Endothelial cell of umbilical vein (primary cell): Measurements from ENCODE around the gene IGFBP6. TPM values are rescaled to one million over a fixed set of nuclear protein-coding genes. Genes with fewer than 3 reads are reported as not detected.

Experiments
- BruUV-seq: library from RNA; stranded (reverse); fragments of 400-500 nt; replicated peaks from 2 replicates; lab custom pipeline; 2021; lab: Mats Ljungman, UMichigan
- CTCF ChIA-PET: fragments of 300-600, 350-600 bp; sonication (Branson Sonifier 250); formaldehyde crosslinking; loops from one replicate; lab custom pipeline; 2021; ENCODE audit warnings: antibody characterized with exemption, inconsistent platforms; lab: Charles Lee
- POLR2A ChIA-PET: fragments of 300-600, 350-600 bp; sonication (Branson Sonifier 250); formaldehyde crosslinking; loops from one replicate; lab custom pipeline; 2021; ENCODE audit warnings: antibody characterized with exemption, inconsistent platforms; lab: Charles Lee
- DNase-seq: peaks from one replicate; pipeline ENCODE4 v3.0.0-alpha.2; 2011; ENCODE audit warnings: low read depth, low spot score
- FAIRE-seq: peaks from 2 replicates; lab custom pipeline; 2011; peaks lifted over from hg19 to GRCh38; lab: Jason Lieb, UNC
- H2AFZ ChIP-seq: 2 replicates; pipeline ENCODE4 v1.6.0; 2012; ENCODE audit warnings: low read depth, low read length, control low read depth, inconsistent platforms
- H3K27ac ChIP-seq: 2 replicates; pipeline ENCODE4 v1.5.1; 2011; ENCODE audit warnings: low read depth, mild to moderate bottlenecking, control low read depth, low read length, moderate library complexity; ENCODE audit not compliant: insufficient read depth
- H3K27me3 ChIP-seq, 2 experiments: 2 replicates each; pipeline versions ENCODE4 v1.6.0 to v1.6.1; 2011; ENCODE audit warnings: low read length in 2 of 2, mixed read lengths in 1 of 2; ENCODE audit not compliant: control insufficient read depth in 2 of 2, insufficient read depth in 2 of 2
- H3K36me3 ChIP-seq, 2 experiments: 2 replicates in 1 of 2; 3 replicates in 1 of 2; pipeline ENCODE4 v1.5.1; 2011; ENCODE audit warnings: low read length in 2 of 2, mild to moderate bottlenecking in 1 of 2, moderate library complexity in 1 of 2; ENCODE audit not compliant: control insufficient read depth in 2 of 2, insufficient read depth in 2 of 2; ENCODE audit errors: extremely low read depth in 1 of 2
- H3K4me1 ChIP-seq: 3 replicates; pipeline ENCODE4 v1.5.1; 2011; ENCODE audit warnings: mild to moderate bottlenecking, low read length; ENCODE audit not compliant: control insufficient read depth, insufficient read depth; ENCODE audit errors: extremely low read depth
- H3K4me2 ChIP-seq: 2 replicates; pipeline ENCODE4 v1.6.1; 2011; ENCODE audit warnings: low read length, control low read depth, mixed read lengths; ENCODE audit not compliant: insufficient read depth
- H3K4me3 ChIP-seq, 3 experiments: fragments of 200-600 bp in 1 of 3; sonication (generic), shearing (Covaris generic) in 1 of 3; replicated peaks in 1 of 3; 2 replicates each; pipeline ENCODE4 v1.5.1; 2011 to 2016; ENCODE audit warnings: control low read depth in 3 of 3, low read length in 3 of 3, mild to moderate bottlenecking in 2 of 3, inconsistent platforms in 1 of 3, low read depth in 1 of 3, moderate library complexity in 1 of 3; ENCODE audit not compliant: insufficient read depth in 1 of 3
- H3K79me2 ChIP-seq: 2 replicates; pipeline ENCODE4 v1.6.0; 2012; ENCODE audit warnings: low read length, inconsistent platforms; ENCODE audit not compliant: control insufficient read depth, insufficient read depth
- H3K9ac ChIP-seq: replicated peaks from 2 replicates; pipeline ENCODE3; 2011; ENCODE audit warnings: low read length, control low read depth; ENCODE audit not compliant: insufficient read depth; ENCODE audit errors: extremely low read depth
- H3K9me1 ChIP-seq: replicated peaks from 3 replicates; pipeline ENCODE4 v1.6.0; 2011; ENCODE audit warnings: mild to moderate bottlenecking, low read length; ENCODE audit not compliant: control insufficient read depth, insufficient read depth; ENCODE audit errors: extremely low read depth
- H3K9me3 ChIP-seq: replicated peaks from 2 replicates; pipeline ENCODE4 v1.5.1; 2012; ENCODE audit warnings: low read length, inconsistent platforms; ENCODE audit not compliant: control insufficient read depth, insufficient read depth
- H4K20me1 ChIP-seq: replicated peaks from 2 replicates; pipeline ENCODE3; 2011; ENCODE audit warnings: mild to moderate bottlenecking, low read length; ENCODE audit not compliant: control insufficient read depth, insufficient read depth; ENCODE audit errors: extremely low read depth
- EZH2 ChIP-seq: IDR thresholded peaks from 2 replicates; pipeline ENCODE4 v1.6.1; 2012; ENCODE audit warnings: borderline replicate concordance, low read depth, mild to moderate bottlenecking, moderate library complexity, low read length, inconsistent platforms; ENCODE audit not compliant: severe bottlenecking
- FOS ChIP-seq: IDR thresholded peaks from 2 replicates; pipeline ENCODE4 v1.6.1; 2011; ENCODE audit warnings: mild to moderate bottlenecking, low read length, moderate library complexity, borderline replicate concordance; ENCODE audit not compliant: insufficient read depth
- GATA2 ChIP-seq: IDR thresholded peaks from 2 replicates; pipeline ENCODE4 v1.7.0; 2011; ENCODE audit warnings: low read depth, mild to moderate bottlenecking, moderate library complexity, mixed read lengths, low read length; ENCODE audit not compliant: insufficient read length, insufficient read depth
- JUN ChIP-seq: IDR thresholded peaks from 2 replicates; pipeline ENCODE4 v1.6.1; 2011; ENCODE audit warnings: borderline replicate concordance, low read depth; ENCODE audit not compliant: insufficient read length, insufficient read depth
- MYC ChIP-seq: IDR thresholded peaks from one replicate; pipeline ENCODE4 v1.6.1; 2011; ENCODE audit warnings: mild to moderate bottlenecking, low read depth, low read length
- POLR2A ChIP-seq: IDR thresholded peaks from 2 replicates; pipeline ENCODE4 v1.6.1; 2012; ENCODE audit warnings: low read depth, mild to moderate bottlenecking, control low read depth, low read length
- POLR2AphosphoS5 ChIP-seq: IDR thresholded peaks from 2 replicates; pipeline ENCODE4 v1.6.1; 2012; ENCODE audit warnings: low read depth, mild to moderate bottlenecking, control low read depth, low read length, moderate library complexity; ENCODE audit not compliant: insufficient read depth
- dilution Hi-C: fragments of 300-500 bp; cut with MboI; formaldehyde crosslinking; loops from one replicate; pipeline ENCODE4 v1.15.0; 2019; ENCODE audit warnings: low sequenced_read_pairs; ENCODE audit not compliant: extremely low pct_ligation_motif_present
- intact Hi-C: fragments of 100-400 bp; cut with micrococcal nuclease; formaldehyde crosslinking; loops from one replicate; pipeline ENCODE4 v1.10.0; 2022
- polyA plus RNA-seq, 4 experiments: library from polyadenylated mRNA; depleted of rRNA in 3 of 4; stranded (reverse) in 3 of 4; unstranded in 1 of 4; fragments of >200 nt; gene quantifications; 2 replicates each; pipeline versions ENCODE4 v1.2.1 to v1.2.3, GENCODE V29; 2011 to 2012; ENCODE audit warnings: missing spikeins in 1 of 4
- total RNA-seq: library from RNA; stranded (reverse); gene quantifications from 2 replicates; pipeline ENCODE4 v1.2.3, GENCODE V29; 2021
- TF ChIP-seq, protein P1 (sequence below): IDR thresholded peaks from 2 replicates; pipeline ENCODE4 v1.6.1; 2011; ENCODE audit not compliant: insufficient read depth, insufficient read length
- TF ChIP-seq, protein P2 (sequence below), 2 donors: IDR thresholded peaks; 1 replicate in 1 of 2; 2 replicates in 1 of 2; pipeline ENCODE4 v1.5.1; 2011; ENCODE audit warnings: low read length in 2 of 2, mild to moderate bottlenecking in 2 of 2, moderate library complexity in 2 of 2, control low read depth in 1 of 2, inconsistent platforms in 1 of 2, low read depth in 1 of 2; ENCODE audit not compliant: insufficient read depth in 1 of 2; ENCODE audit errors: extremely low read depth in 1 of 2

IGFBP6 gene
- total and polyA plus RNA-seq, 2 donors (not counting 3 experiments of a cell fraction or from before 2014, with no cell fraction given): 14.1 to 18.2 TPM

- Histone ChIP-seq H3K27me3 (peaks cover 5 to 7% of the 10 kb centered on the region in 2 experiments), H3K79me2 (no peaks in the 10 kb centered on the region), H3K36me3 (no peaks in the 10 kb centered on the region), H3K9ac (no peak overlapping the region), H3K4me2 (no peak overlapping the region), H3K4me3 (no peak overlapping the region), H3K4me1 (no peaks in the 10 kb centered on the region), H2AFZ (no peak overlapping the region), H3K9me1 (no peaks in the 10 kb centered on the region), H4K20me1 (no peaks in the 10 kb centered on the region), H3K9me3 (no peaks in the 10 kb centered on the region), H3K27ac (no peak overlapping the region)
- FAIRE-seq (no peak), DNase-seq (no peak)
- intact Hi-C loops: no loop called here
- ChIA-PET POLR2A (no interaction called here), CTCF (interaction anchor here (0.9 to 1.2 kb wide), 4 partner anchors 9 to 25 kb away, joined by 3 to 4 read pairs (median 3); no protein-coding TSS in a partner anchor)
- dilution Hi-C loops: no loop called here
- no TSS peak for BruUV-seq
- TF ChIP-seq MYC (no peak), FOS (no peak), POLR2A (no peak), EZH2 (no peak), POLR2AphosphoS5 (no peak), JUN (no peak), GATA2 (no peak)
- TF ChIP-seq, protein P1, sequence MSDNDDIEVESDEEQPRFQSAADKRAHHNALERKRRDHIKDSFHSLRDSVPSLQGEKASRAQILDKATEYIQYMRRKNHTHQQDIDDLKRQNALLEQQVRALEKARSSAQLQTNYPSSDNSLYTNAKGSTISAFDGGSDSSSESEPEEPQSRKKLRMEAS: no peak
- TF ChIP-seq, protein P2, sequence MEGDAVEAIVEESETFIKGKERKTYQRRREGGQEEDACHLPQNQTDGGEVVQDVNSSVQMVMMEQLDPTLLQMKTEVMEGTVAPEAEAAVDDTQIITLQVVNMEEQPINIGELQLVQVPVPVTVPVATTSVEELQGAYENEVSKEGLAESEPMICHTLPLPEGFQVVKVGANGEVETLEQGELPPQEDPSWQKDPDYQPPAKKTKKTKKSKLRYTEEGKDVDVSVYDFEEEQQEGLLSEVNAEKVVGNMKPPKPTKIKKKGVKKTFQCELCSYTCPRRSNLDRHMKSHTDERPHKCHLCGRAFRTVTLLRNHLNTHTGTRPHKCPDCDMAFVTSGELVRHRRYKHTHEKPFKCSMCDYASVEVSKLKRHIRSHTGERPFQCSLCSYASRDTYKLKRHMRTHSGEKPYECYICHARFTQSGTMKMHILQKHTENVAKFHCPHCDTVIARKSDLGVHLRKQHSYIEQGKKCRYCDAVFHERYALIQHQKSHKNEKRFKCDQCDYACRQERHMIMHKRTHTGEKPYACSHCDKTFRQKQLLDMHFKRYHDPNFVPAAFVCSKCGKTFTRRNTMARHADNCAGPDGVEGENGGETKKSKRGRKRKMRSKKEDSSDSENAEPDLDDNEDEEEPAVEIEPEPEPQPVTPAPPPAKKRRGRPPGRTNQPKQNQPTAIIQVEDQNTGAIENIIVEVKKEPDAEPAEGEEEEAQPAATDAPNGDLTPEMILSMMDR (IDR thresholded peaks at IDR 0.05; ENCODE audit: extremely low read depth in 1 of 2, insufficient read depth in 1 of 2, low read depth in 1 of 2, low read length in 2 of 2): no peak
Observed at GRCh38 chr12:53090554-53090953, 6.9 kb upstream of the IGFBP6 start.
